GM13976 (cell line): ENCODE results near the gene CCDC150.

ENCODE experiments used
- DNase-seq: peaks from one replicate; pipeline ENCODE4 v3.0.0; 2012; ENCODE audit warnings: low spot score
- CTCF ChIP-seq: IDR thresholded peaks from 2 replicates; pipeline ENCODE4 v1.5.1; 2012; ENCODE audit warnings: borderline replicate concordance, mild to moderate bottlenecking; ENCODE audit not compliant: insufficient read depth; ENCODE audit errors: extremely low read depth, missing control alignments, control extremely low read depth
- in situ Hi-C: fragments of 300-500 bp; cut with MboI; formaldehyde crosslinking; loops from one replicate; pipeline ENCODE4 v1.12.0; 2022; ENCODE audit warnings: low sequenced_read_pairs, mixed read lengths, inconsistent platforms; ENCODE audit not compliant: unreplicated experiment

Gene CCDC150

DNA sequence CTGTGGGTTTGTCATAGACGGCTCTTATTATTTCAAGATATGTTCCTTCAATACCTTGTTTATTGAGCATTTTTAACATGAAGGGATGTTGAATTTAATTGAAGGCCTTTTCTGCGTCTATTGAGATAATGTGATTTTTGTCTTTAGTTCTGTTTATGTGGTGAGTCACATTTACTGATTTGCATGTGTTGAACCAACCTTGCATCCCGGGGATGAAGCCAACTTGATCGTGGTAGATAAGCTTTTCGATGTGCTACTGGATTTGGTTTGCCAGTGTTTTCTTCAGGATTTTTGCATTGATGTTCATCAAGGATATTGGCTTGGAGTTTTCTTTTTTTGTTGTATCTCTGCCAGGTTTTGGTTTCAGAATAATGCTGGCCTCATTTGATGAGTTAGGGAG, 99.5 kb downstream of the CCDC150 start:
- TF ChIP-seq CTCF, result no peak
- in situ Hi-C loops, result no loop called here
- no peak for DNase-seq

DNA sequence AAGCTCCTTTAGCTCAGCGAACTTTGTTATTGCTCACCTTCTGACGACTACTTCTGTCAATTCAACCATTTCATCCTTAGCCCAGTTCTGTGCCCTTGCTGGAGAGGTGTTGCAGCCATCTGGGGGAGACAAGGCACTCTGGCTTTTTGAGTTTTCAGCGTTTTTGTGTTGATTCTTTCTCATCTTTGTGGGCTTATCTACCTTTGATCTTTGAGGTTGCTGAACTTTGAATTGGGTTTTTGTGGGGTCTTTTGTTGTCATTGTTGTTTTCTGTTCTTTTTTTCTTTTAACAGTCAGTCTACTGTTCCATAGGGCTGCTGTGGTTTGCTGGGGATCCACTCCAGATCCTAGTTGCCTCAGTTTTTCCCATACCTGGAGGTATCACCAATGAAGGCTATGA, 102.7 kb downstream of the CCDC150 start:
- TF ChIP-seq CTCF, result no peak
- in situ Hi-C loops, result no loop called here
- no peak for DNase-seq

DNA sequence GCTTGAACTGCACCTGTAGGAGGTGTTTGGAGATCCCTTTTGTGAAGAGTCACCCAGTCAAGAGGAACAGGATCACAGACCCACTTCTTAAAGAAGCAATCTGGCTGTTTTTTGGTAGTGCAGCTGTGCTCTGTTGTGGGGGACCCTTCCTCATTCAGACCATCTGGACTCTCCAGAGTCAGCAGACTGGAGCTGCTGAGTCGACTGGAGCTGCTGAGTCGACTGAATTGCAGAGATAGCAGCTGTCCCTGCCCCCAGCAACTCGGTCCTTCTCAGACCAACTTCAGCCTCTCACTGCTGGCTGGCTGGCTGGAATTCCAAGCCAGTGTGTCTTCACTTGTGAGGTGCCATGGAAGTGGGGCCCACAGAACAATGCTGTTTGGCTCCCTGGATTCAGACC, 103.2 kb downstream of the CCDC150 start:
- in situ Hi-C loops, result no loop called here
- no peak for TF ChIP-seq CTCF
- no peak for DNase-seq

DNA sequence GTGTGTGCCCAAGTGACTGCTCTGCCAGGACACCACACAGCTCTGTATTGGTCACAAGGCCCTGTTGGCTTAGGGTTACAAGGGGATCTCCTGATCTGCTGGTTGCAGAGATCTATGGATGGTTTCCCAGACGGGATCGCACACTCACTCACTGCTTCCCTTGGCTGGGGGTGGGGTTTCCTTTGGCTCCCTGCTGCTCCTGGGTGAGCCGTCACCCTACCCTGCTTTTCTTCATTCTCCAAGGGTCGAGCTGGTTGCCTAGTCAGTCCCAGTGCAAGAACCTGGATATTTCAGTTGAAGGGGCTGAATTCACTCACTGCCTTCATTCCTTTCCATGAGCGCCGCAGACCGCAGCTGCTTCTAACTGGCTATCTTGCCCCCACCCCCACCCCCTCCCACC, 103.7 kb downstream of the CCDC150 start:
- in situ Hi-C loops, result no loop called here
- DNase-seq, result no peak
- TF ChIP-seq CTCF, result no peak

DNA sequence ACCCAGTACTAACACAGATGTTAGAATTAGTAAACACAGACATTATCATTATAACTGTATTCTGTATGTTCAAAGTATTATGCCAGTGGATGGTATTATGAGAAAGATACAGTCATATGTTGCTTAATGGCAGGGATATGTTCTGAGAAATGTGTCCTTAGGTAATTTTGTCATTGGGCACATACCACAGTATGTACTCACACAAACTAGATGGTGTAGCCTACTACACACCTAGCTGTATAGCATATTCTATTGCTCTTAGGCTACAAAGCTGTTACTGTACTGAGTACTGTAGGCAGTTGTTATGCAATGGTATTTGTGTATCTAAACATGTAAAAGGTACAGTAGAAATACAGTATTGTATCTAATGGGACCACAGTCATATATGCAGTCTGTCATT, 106.2 kb downstream of the CCDC150 start:
- no peak for TF ChIP-seq CTCF

DNA sequence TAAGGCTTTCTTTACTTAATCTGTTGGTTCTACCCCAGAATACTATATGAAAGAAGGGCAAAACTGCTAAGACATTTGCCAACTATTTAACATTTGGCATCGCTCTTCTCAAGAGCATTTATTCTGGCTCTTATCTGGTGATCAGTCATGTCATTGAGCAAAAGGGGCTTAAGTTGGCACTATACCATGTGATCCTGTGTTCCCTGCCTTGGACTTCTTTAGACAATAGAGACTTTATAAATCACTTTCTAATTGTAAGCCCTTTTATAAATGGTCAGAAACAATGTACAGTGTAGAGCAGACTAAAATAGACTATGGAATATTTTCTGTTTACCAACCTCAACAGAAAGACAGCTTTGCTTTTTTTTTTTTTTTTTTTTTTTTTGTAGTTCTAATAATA, 107.9 kb downstream of the CCDC150 start:
- no peak for TF ChIP-seq CTCF
- in situ Hi-C loops, result no loop called here
- DNase-seq, result no peak

More for the DNA sequence above, 106.2 kb downstream of the CCDC150 start:
- DNase-seq, result no peak
- in situ Hi-C loops, result no loop called here

GRCh38 chr2:196748123-196748522, 108.6 kb downstream of the CCDC150 start:
- in situ Hi-C loops, result no loop called here
- no peak for TF ChIP-seq CTCF
- no peak for DNase-seq
